ENCODE measurements around the gene CTF1.

DNA sequence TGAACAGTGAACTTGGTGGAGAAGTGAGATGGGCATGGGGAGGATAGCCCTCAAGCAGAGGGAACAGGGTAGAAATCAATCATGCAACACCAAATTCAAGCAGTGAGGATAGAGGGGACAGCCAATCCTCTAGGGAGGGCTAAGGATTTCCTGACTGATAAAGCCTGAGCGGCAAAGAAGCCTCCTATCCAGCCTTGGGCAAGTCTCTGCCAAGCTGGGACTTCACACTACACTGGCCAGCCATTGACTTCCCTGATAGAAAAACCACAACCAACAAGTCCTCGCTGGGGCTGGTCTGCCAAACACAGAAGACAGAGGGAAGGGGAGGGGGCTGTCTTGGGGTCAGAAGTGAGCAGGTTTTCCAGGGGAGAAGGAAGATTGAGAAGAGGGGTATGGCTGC lies 24.5 kb downstream of the CTF1 start:
- TF ChIP-seq, protein P1, sequence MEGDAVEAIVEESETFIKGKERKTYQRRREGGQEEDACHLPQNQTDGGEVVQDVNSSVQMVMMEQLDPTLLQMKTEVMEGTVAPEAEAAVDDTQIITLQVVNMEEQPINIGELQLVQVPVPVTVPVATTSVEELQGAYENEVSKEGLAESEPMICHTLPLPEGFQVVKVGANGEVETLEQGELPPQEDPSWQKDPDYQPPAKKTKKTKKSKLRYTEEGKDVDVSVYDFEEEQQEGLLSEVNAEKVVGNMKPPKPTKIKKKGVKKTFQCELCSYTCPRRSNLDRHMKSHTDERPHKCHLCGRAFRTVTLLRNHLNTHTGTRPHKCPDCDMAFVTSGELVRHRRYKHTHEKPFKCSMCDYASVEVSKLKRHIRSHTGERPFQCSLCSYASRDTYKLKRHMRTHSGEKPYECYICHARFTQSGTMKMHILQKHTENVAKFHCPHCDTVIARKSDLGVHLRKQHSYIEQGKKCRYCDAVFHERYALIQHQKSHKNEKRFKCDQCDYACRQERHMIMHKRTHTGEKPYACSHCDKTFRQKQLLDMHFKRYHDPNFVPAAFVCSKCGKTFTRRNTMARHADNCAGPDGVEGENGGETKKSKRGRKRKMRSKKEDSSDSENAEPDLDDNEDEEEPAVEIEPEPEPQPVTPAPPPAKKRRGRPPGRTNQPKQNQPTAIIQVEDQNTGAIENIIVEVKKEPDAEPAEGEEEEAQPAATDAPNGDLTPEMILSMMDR (IDR thresholded peaks at IDR 0.05; ENCODE audit: low read depth, low read length, poor library complexity, severe bottlenecking): no peak
- no peak for TF ChIP-seq EZH2phosphoT487 (IDR thresholded peaks at IDR 0.05; ENCODE audit: borderline replicate concordance, low read length)

Data from DOHH2 (cell line).